Stimulated activated CD8-positive, alpha-beta memory T cell treated with anti-CD3 and anti-CD28 coated beads, Interleukin-15, amount 100 ng/mL, for 24 hours (primary cell): ENCODE measurements around the gene NUDC.

Source experiments
- DNase-seq: peaks from one replicate; pipeline ENCODE4 v3.0.0-alpha.2; 2020; ENCODE audit warnings: low read depth

NUDC gene

GRCh38 chr1:26951216-26951615, 29.7 kb downstream of the NUDC start:
- no peak for DNase-seq

GRCh38 chr1:26951821-26952497, 30.4 kb downstream of the NUDC start:
- DNase-seq = no peak

GRCh38 chr1:26953374-26953773, 31.8 kb downstream of the NUDC start:
- DNase-seq = no peak

DNA sequence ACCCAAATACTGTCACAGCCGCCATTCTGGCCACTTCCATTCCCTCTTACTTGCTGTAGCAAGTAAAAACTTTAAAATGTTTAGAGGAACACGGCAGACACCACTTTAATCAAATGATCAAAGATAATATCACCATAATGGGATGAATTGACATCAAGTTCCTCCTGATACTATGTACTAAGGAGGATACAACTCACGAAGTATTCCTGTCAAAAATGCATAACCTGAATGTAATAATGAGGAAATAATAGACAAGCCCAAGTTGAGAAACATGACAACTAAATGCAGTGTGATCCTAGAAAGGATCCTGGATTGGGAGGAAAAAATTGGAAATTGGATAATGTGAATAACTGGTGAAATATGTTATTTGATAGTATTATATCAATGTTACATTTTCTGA, 34.8 kb downstream of the NUDC start:
- DNase-seq = no peak

DNA sequence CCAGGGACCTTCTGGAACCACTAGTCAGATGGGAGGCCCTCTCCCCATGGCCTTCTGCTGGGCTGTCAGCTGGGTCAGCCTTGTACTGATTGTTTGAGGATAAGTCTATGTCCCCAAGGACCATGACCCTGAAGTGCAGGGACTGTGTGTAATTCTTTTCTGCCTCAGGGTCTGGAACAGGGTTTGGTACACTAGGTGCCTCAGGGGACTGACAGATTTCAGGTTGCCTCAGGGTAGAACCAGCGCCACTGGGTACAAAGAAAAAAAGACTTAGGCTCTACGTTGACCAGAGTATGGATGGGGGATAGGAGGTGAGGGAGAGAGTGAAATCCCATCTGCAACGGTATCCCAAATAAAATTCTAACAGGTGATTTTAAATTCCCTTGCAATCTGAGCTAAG, 35.8 kb downstream of the NUDC start:
- no peak for DNase-seq

GRCh38 chr1:26959270-26959669, 37.7 kb downstream of the NUDC start:
- no peak for DNase-seq

- no peak for DNase-seq
Observed at GRCh38 chr1:26959722-26960624, 38.4 kb downstream of the NUDC start, which contains the start of gene KDF1. KDF1 (minus strand) TSS chr1:26960468; CDS start chr1:26952380, 8,088 bp downstream.

DNA sequence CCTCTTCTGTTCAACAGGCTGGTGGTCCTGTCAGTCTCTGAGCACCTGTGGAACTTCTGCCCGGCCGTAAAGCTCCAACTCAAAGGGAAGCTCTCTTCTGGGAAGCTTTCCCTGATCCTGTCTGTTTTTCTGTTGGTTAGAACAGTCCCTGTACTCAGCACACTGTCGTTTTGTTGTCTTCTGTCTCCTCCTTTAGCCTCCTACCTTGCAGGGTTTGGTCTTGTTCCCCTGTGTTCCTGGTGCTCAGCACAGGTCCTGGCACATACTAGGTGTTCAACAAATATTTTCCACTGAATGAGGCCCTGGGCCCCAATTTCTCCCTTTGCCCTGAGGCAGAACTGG, 39.1 kb downstream of the NUDC start:
- no peak for DNase-seq

DNA sequence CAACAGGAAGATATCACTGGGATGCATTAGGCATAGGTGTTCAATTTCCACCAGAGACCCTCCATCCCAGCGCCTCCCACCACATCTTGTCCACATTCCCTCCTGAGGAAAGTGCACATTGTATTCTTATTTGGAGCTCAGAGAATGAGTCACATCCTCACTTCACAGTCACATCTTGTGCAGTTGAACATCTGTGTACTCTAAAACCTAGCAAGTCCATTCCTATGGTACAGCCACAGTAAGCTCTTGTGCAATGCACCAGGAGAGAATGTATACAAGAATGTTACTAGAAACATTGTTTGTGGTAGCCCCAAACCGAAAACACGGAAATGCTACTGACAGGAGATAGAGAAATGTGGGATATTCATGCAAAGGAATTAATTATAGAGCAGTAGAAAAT, 40.3 kb downstream of the NUDC start:
- DNase-seq = no peak

DNA sequence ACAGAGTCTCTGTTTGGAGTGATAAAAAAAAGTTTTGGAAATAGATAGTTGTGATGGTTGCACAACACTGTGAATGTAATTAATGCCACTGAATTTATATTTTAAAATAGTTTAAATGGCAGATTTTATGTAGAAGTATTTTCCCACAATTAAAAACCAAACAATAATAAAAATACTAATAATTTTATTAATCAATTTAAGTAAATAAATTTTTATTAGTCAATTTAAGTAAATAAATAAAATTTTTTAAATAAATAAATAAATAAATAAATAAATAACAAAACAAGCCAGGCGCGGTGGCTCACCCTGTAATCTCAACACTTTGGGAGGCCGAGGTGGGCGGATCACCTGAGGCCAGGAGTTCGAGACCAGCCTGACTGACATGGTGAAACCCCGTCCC, 43.7 kb downstream of the NUDC start:
- no peak for DNase-seq

GRCh38 chr1:26965628-26966027, 44.1 kb downstream of the NUDC start:
- no peak for DNase-seq

DNA sequence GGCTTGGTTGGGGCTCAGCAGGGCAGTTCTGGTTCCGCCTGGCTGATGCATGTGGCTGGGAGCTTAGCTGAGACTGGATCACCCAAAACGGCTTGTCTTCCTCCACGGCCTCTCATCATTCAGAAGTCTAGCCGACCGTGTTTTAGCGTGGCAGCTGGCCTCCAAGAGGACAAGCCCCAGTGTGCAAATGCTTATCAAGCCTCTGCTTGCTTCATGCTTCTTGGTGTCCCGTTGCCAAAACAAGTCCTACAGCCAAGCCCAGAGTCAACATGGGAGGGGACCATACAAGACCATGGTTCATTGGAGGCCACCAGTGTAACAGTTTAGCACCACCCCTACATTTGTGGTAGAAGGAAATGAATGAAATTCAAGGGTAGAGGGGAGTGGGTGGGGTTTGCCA, 49.3 kb downstream of the NUDC start:
- DNase-seq = no peak

- DNase-seq = no peak
Observed at GRCh38 chr1:26971590-26971989, 50.0 kb downstream of the NUDC start.

DNA sequence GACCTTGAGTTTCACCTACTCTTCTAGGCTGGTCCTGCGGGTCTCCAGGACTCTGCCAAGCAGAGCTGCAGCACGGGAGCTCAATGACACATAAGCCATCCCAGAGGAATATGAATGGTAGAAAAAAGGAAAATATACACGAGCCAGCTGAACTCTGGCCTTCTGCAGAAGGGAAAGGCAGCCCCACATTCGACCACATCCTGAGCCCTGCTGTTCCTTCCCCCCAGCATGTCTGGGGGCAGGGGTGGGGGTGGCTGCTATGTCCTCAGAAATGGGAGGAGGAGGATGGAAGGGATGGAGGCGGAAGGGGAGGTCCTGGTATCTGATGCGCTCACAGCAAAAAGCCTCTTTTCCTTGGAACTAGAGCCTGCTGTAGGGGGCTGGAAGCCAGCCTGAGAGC, 50.8 kb downstream of the NUDC start:
- no peak for DNase-seq

- DNase-seq = no peak
Observed at GRCh38 chr1:26972821-26973220, 51.3 kb downstream of the NUDC start.

GRCh38 chr1:26976621-26977510, 55.3 kb downstream of the NUDC start:
- DNase-seq = no peak

GRCh38 chr1:26978901-26979300, 57.4 kb downstream of the NUDC start:
- DNase-seq = no peak

- DNase-seq = no peak
Observed at GRCh38 chr1:26981146-26981846, 59.8 kb downstream of the NUDC start.

- no peak for DNase-seq
Observed at GRCh38 chr1:26983863-26984262, 62.3 kb downstream of the NUDC start.

- no peak for DNase-seq
Observed at GRCh38 chr1:26984291-26984690, 62.7 kb downstream of the NUDC start.

- no peak for DNase-seq
Observed at GRCh38 chr1:26986658-26987057, 65.1 kb downstream of the NUDC start.
